Testis (tissue), 3 donors: Measurements from ENCODE around the gene CSMD2. TPM values are rescaled to one million over a fixed set of nuclear protein-coding genes. Genes with fewer than 3 reads are reported as not detected.

Source experiments
- DNase-seq: peaks from one replicate; pipeline ENCODE4 v3.0.0-alpha.2; 2019
- H3K27ac ChIP-seq, 2 donors: fragments of 200-600 bp; sonication (generic); one replicate each; pipeline ENCODE4 v1.5.1; 2019
- H3K27me3 ChIP-seq: fragments of 200-600 bp; sonication (generic); one replicate; pipeline ENCODE4 v1.5.1; 2019
- H3K36me3 ChIP-seq: fragments of 200-600 bp; sonication (generic); one replicate; pipeline ENCODE4 v1.5.1; 2017; ENCODE audit warnings: low read depth; ENCODE audit errors: missing control alignments
- H3K4me1 ChIP-seq: fragments of 200-600 bp; sonication (generic); one replicate; pipeline ENCODE4 v1.5.1; 2019
- H3K4me3 ChIP-seq, 2 donors: fragments of 200-600 bp; sonication (generic); one replicate each; pipeline ENCODE4 v1.5.1; 2017 to 2019
- H3K9me3 ChIP-seq: fragments of 200-600 bp; sonication (generic); one replicate; pipeline ENCODE4 v1.5.1; 2017
- CTCF ChIP-seq, 3 experiments: fragments of 450-650 bp in 2 of 3; fragments of 200-600 bp in 1 of 3; sonication (generic) in 1 of 3; IDR thresholded peaks; one replicate each; pipeline ENCODE4 v1.5.1; 2016 to 2019; ENCODE audit warnings: antibody characterized with exemption in 3 of 3, mild to moderate bottlenecking in 2 of 3, moderate library complexity in 1 of 3
- POLR2A ChIP-seq: fragments of 450-650 bp; IDR thresholded peaks from one replicate; pipeline ENCODE4 v1.6.1; 2017; ENCODE audit warnings: antibody characterized with exemption, mild to moderate bottlenecking, moderate library complexity
- WGBS, 2 donors: methylation state at CpG; one replicate each; pipeline ENCODE4 v1.1.5; 2018; 5-methylcytosine and 5-hydroxymethylcytosine counted together
- intact Hi-C: fragments of 100-400 bp; cut with DNase I; formaldehyde crosslinking; loops from one replicate; pipeline ENCODE4 v1.15.1; 2023; ENCODE audit warnings: low total_unique reads
- polyA plus RNA-seq: library from polyadenylated mRNA; stranded (reverse); fragments of 350-450 nt; fragmentation: Illumina TruSeq; extraction: RNeasy Lipid Tissue Mini Kit (QIAGEN cat#74804); gene quantifications from one replicate; pipeline ENCODE4 v1.2.3, GENCODE V29; 2014; ENCODE audit warnings: low read depth, low replicate concordance; ENCODE audit not compliant: insufficient read depth
- total RNA-seq, 2 donors: library from RNA; depleted of rRNA; stranded (reverse); fragments of >200 nt; gene quantifications; one replicate each; pipeline ENCODE4 v1.2.3, GENCODE V29; 2016

Gene CSMD2
- total and polyA plus RNA-seq, 3 donors from 2014 or later = 1.2 to 3.8 (median 2.7) TPM

GRCh38 chr1:34144766-34145165, 20.3 kb downstream of the CSMD2 start:
- DNase-seq = no peak
- no peak overlapping the region for H3K4me3 ChIP-seq
- H3K27me3 ChIP-seq = no peaks in the 10 kb centered on the region
- H3K27ac ChIP-seq = no peak overlapping the region
- no peak for TF ChIP-seq CTCF (IDR thresholded peaks at IDR 0.05)
- TF ChIP-seq POLR2A = no peak
- intact Hi-C loops = no loop called here
- H3K36me3 ChIP-seq = no peaks in the 10 kb centered on the region
- H3K9me3 ChIP-seq = no peaks in the 10 kb centered on the region
- H3K4me1 ChIP-seq = no peaks in the 10 kb centered on the region
- WGBS, 2 donors = 89 to 91% methylated on average over 6 of the region's 6 CpGs

DNA sequence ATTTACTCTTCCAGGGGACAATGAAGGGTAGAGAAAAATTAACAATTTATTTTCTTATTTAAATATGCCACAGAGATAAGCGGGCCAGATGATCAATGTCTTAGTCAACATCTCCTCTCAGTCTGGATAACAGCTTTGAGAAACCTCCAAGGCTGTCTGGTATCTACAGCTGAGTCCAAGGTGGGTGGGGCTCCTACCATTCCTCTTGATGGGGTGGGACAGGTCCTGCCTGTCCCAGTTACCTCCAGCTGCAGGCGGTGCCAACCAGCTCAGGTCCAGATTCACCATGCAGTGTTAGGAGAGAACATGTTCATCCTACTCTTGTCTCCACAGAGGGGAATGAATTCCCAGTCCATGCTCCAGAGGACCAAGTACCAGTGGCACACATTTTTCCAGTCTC, 21.1 kb downstream of the CSMD2 start:
- TF ChIP-seq CTCF (IDR thresholded peaks at IDR 0.05) = no peak
- no peak for TF ChIP-seq POLR2A
- 88 to 97% methylated on average over 2 of the region's 2 CpGs for WGBS, 2 donors
- DNase-seq = no peak
- Histone ChIP-seq H3K36me3 (no peaks in the 10 kb centered on the region), H3K9me3 (no peaks in the 10 kb centered on the region), H3K27ac (no peak overlapping the region), H3K4me1 (no peaks in the 10 kb centered on the region), H3K27me3 (no peaks in the 10 kb centered on the region), H3K4me3 (no peak overlapping the region)
- intact Hi-C loops = no loop called here

DNA sequence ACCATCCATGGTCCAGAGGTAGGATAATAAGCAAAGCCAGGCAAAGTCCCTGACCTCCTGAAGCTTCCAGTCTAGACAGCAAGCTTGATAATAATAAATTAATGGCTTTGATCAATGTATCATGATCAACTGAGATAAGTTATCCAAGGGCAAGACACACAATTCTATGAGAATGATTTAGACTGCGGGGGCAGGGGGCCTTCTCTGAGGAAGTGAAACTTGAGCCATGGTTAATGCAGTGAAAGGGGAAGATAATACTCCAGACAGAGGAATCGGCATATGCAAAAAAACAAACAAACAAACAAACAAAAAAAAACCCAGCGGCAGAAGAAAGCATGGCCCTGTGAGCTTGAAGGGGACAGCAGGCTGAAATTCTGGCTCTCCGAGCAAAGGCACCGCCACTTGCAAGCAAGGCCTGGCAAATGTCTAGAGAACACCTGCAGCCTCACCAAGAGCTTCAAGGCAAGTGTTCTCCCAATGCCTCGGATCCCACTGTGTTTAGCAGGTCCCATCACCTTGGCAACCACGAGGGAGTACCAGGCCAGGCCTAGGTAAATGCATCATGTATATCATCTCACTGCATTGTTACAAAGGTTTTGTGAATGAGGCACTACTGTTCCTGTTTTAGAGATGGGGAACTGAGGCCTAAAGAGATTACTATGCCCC, 24.9 kb downstream of the CSMD2 start:
- Histone ChIP-seq H3K9me3 (no peaks in the 10 kb centered on the region), H3K27ac (no peak overlapping the region), H3K4me1 (no peaks in the 10 kb centered on the region), H3K4me3 (no peak overlapping the region), H3K27me3 (no peaks in the 10 kb centered on the region), H3K36me3 (no peaks in the 10 kb centered on the region)
- TF ChIP-seq POLR2A (no peak), CTCF (IDR thresholded peaks at IDR 0.05) (no peak)
- DNase-seq = no peak
- intact Hi-C loops = no loop called here
- 58 to 68% methylated on average over 7 of the region's 7 CpGs for WGBS, 2 donors

- WGBS, 2 donors = 87 to 92% methylated on average over 3 of the region's 3 CpGs
- Histone ChIP-seq H3K9me3 (no peaks in the 10 kb centered on the region), H3K4me3 (no peak overlapping the region), H3K36me3 (no peaks in the 10 kb centered on the region), H3K4me1 (no peaks in the 10 kb centered on the region), H3K27ac (no peak overlapping the region), H3K27me3 (no peaks in the 10 kb centered on the region)
- no peak for DNase-seq
- no peak for TF ChIP-seq CTCF (IDR thresholded peaks at IDR 0.05)
- TF ChIP-seq POLR2A = no peak
- intact Hi-C loops = no loop called here
Observed at GRCh38 chr1:34137411-34137810, 27.6 kb downstream of the CSMD2 start.

DNA sequence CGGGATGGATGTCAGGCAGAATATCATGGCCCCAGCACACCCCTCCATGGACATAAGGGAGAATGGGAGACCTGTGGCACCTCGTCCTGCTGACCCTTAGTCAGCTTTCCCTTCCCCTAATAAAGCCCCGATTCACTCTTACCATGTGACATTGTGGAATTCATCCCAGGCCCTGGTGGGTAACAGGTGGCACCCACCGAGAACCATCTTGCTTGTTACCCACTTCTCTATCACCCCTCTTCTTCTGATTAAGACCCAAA, 32.9 kb downstream of the CSMD2 start:
- no peak for TF ChIP-seq POLR2A
- TF ChIP-seq CTCF (IDR thresholded peaks at IDR 0.05) = no peak
- no peak for DNase-seq
- no peak overlapping the region for H3K27ac ChIP-seq
- H3K4me1 ChIP-seq = no peaks in the 10 kb centered on the region
- intact Hi-C loops = no loop called here
- 88 to 91% methylated on average over 4 of the region's 4 CpGs for WGBS, 2 donors
- H3K27me3 ChIP-seq = no peaks in the 10 kb centered on the region
- no peaks in the 10 kb centered on the region for H3K36me3 ChIP-seq
- H3K4me3 ChIP-seq = no peak overlapping the region
- H3K9me3 ChIP-seq = no peaks in the 10 kb centered on the region
